ENCODE results near the gene GLI2. TPM values are rescaled to one million over a fixed set of nuclear protein-coding genes. Genes with fewer than 3 reads are reported as not detected.

Gene GLI2
- total RNA-seq, 1 experiment from 2014 or later, result 4.0 TPM

GRCh38 chr2:120766470-120767351, 31.0 kb downstream of the GLI2 start:
- ChIA-PET POLR2A (ENCODE audit: unreplicated experiment) (no interaction called here), CTCF (no interaction called here)
- no peak overlapping the region for H2AFZ ChIP-seq (ENCODE audit: low read length)
- peaks cover 11% of the 10 kb centered on the region for H3K4me1 ChIP-seq (ENCODE audit: insufficient read depth, low read length)
- no TSS peak for BruUV-seq (replicated peaks)
- H4K20me1 ChIP-seq (ENCODE audit: low read length), result no peaks in the 10 kb centered on the region
- H3K4me2 ChIP-seq (ENCODE audit: low read length), result no peak overlapping the region
- no peaks in the 10 kb centered on the region for H3K36me3 ChIP-seq (ENCODE audit: low read depth, low read length)
- no peaks in the 10 kb centered on the region for H3K79me2 ChIP-seq (ENCODE audit: low read length)
- no peak for TF ChIP-seq CTCF (conservative IDR thresholded peaks at IDR 0.05; ENCODE audit: low read depth, low read length)
- TF ChIP-seq EZH2phosphoT487 (IDR thresholded peaks at IDR 0.05; ENCODE audit: borderline replicate concordance, low read length), result no peak
- no peak for TF ChIP-seq EZH2 (IDR thresholded peaks at IDR 0.05; ENCODE audit: low read length, unreplicated experiment)
- no peaks in the 10 kb centered on the region for H3K27me3 ChIP-seq (ENCODE audit: low read length)
- H3K9me3 ChIP-seq (ENCODE audit: low read length), result no peaks in the 10 kb centered on the region
- no peak overlapping the region for H3K9ac ChIP-seq (ENCODE audit: low read length)
- H3F3A ChIP-seq (ENCODE audit: low read length, unreplicated experiment), result no peaks in the 10 kb centered on the region
- no peak overlapping the region for H3K4me3 ChIP-seq (ENCODE audit: low read length)
- DNase-seq (no peak), ATAC-seq (no peak)
- no peak overlapping the region for H3K27ac ChIP-seq (ENCODE audit: low read length)
- no peaks in the 10 kb centered on the region for H3K9me2 ChIP-seq (replicated peaks; ENCODE audit: low read length)
- intact Hi-C loops (cut with micrococcal nuclease), result no loop called here

GRCh38 chr2:120767486-120768005, 31.9 kb downstream of the GLI2 start:
- Histone ChIP-seq H3F3A (ENCODE audit: low read length, unreplicated experiment) (no peaks in the 10 kb centered on the region), H3K4me2 (ENCODE audit: low read length) (no peak overlapping the region), H4K20me1 (ENCODE audit: low read length) (no peaks in the 10 kb centered on the region), H3K36me3 (ENCODE audit: low read depth, low read length) (no peaks in the 10 kb centered on the region), H3K4me1 (ENCODE audit: insufficient read depth, low read length) (peaks cover 15% of the 10 kb centered on the region), H3K27me3 (ENCODE audit: low read length) (no peaks in the 10 kb centered on the region), H3K9me2 (replicated peaks; ENCODE audit: low read length) (no peaks in the 10 kb centered on the region), H2AFZ (ENCODE audit: low read length) (no peak overlapping the region), H3K9ac (ENCODE audit: low read length) (no peak overlapping the region), H3K79me2 (ENCODE audit: low read length) (no peaks in the 10 kb centered on the region), H3K27ac (ENCODE audit: low read length) (no peak overlapping the region), H3K9me3 (ENCODE audit: low read length) (no peaks in the 10 kb centered on the region), H3K4me3 (ENCODE audit: low read length) (no peak overlapping the region)
- no TSS peak for BruUV-seq (replicated peaks)
- ChIA-PET CTCF (no interaction called here), POLR2A (ENCODE audit: unreplicated experiment) (no interaction called here)
- ATAC-seq (no peak), DNase-seq (no peak)
- TF ChIP-seq EZH2phosphoT487 (IDR thresholded peaks at IDR 0.05; ENCODE audit: borderline replicate concordance, low read length) (no peak), EZH2 (IDR thresholded peaks at IDR 0.05; ENCODE audit: low read length, unreplicated experiment) (no peak), CTCF (conservative IDR thresholded peaks at IDR 0.05; ENCODE audit: low read depth, low read length) (no peak)
- intact Hi-C loops (cut with micrococcal nuclease), result no loop called here

Data from PC-3 (cell line).